Adrenal gland (tissue), 5 donors: ENCODE results near the gene NACC2.

Source experiments
- CTCF ChIP-seq, 6 experiments: fragments of 450-650 bp in 4 of 6; fragments of 200-600 bp in 2 of 6; sonication (generic) in 1 of 6; IDR thresholded peaks; 1 replicate in 5 of 6; 2 replicates in 1 of 6; pipeline versions ENCODE4 v1.5.1 to v1.8.0; 2016 to 2021; ENCODE audit warnings: antibody characterized with exemption in 6 of 6, mild to moderate bottlenecking in 2 of 6, moderate library complexity in 1 of 6
- POLR2A ChIP-seq, 2 donors: fragments of 450-650 bp; IDR thresholded peaks; one replicate each; pipeline ENCODE4 v1.6.1; 2017; ENCODE audit warnings: antibody characterized with exemption in 2 of 2, mild to moderate bottlenecking in 2 of 2, moderate library complexity in 1 of 2
- donor health status: DM: no; HTN: no; CAD: no.

DNA sequence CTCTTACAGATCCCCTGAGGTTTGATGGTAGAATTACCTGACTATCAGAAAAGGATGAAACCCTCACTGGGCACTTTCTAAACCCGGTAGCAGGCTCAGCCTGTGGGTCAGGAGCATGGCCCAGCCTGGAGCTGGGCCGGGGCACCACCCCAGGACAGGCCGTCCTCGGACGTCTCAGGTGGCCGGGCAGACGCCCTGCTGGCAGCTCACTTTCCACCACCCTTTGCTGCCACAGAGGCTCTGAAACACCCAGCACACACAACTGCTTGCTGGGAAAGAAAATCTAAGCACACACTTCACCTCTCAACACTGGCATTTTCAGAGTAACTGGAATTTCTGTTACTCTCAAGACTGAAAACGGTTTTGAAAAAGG is 138.3 kb downstream of the NACC2 start:
- TF ChIP-seq POLR2A (IDR thresholded peaks at IDR 0.05) (no peak), CTCF (IDR thresholded peaks at IDR 0.05) (no peak)
